Measurements from ENCODE around the gene CTH. TPM values are rescaled to one million over a fixed set of nuclear protein-coding genes. Genes with fewer than 3 reads are reported as not detected.

The CTH gene
- total and polyA plus RNA-seq, 2 of the 13 experiments (the other 11 are each of a cell fraction or from before 2014, with no cell fraction given) = 8.7 to 19.7 TPM

GRCh38 chr1:70486676-70487458 lies 75.8 kb downstream of the CTH start (continued):
- TF ChIP-seq NPAS2 (CRISPR knock-in tag; IDR thresholded peaks at IDR 0.05; ENCODE audit: borderline replicate concordance) (no peak), ZFP37 (CRISPR knock-in tag; IDR thresholded peaks at IDR 0.05; ENCODE audit: borderline replicate concordance) (no peak)

- no CpG with 5 or more reads among the region's 2 CpGs for WGBS (ENCODE audit: low lambda C conversion rate)
- FAIRE-seq (no peak), DNase-seq (ENCODE audit: low spot score) (no peak), ATAC-seq (peak; percentile 67)
- Histone ChIP-seq H3K36me3 (replicated peaks in 1 of 2; ENCODE audit: control insufficient read depth in 1 of 2, insufficient read depth in 2 of 2, low read length in 2 of 2) (no peaks in the 10 kb centered on the region), H3K4me2 (ENCODE audit: low read depth, low read length) (no peak overlapping the region), H3K9ac (ENCODE audit: insufficient read depth, low read depth, low read length) (no peak overlapping the region), H3K27ac (ENCODE audit: extremely low read length, insufficient read depth, low read length) (no peak overlapping the region), H3K4me3 (replicated peaks in 1 of 3; ENCODE audit: insufficient read depth in 1 of 3, low read depth in 2 of 3, low read length in 3 of 3) (no peak overlapping the region), H2AFZ (ENCODE audit: low read length) (no peak overlapping the region), H3K79me2 (ENCODE audit: insufficient read depth, low read length) (no peaks in the 10 kb centered on the region), H3K4me1 (ENCODE audit: insufficient read depth, low read length) (no peaks in the 10 kb centered on the region), H4K20me1 (ENCODE audit: insufficient read depth, low read length) (no peaks in the 10 kb centered on the region), H3K27me3 (ENCODE audit: control insufficient read depth in 1 of 2, insufficient read depth in 2 of 2, low read length in 2 of 2) (no peaks in the 10 kb centered on the region), H3K9me3 (ENCODE audit: low read length) (no peaks in the 10 kb centered on the region)
- TF ChIP-seq TRIM22 (IDR thresholded peaks at IDR 0.05) = no peak
- ChIA-PET POLR2A (no interaction called here), CTCF (ENCODE audit: low intra/inter-chr PET ratio, low total read pairs) (no interaction called here)
- in situ Hi-C loops (cut with HindIII; ENCODE audit: extremely low pct_ligation_motif_present, low pct_unique_long_range_greater_than_20kb) = loop anchor here (5.0 kb wide), 1 partner anchor 355 kb away; no protein-coding TSS in a partner anchor
- intact Hi-C loops (cut with micrococcal nuclease; ENCODE audit: unreplicated experiment) = loop anchor here (5.0 kb wide), 2 partner anchors 455 to 750 kb away; no protein-coding TSS in a partner anchor
- BruUV-seq (replicated peaks) = no TSS peak
Measured at GRCh38 chr1:70487459-70487815, 76.4 kb downstream of the CTH start.

Measured in HepG2 (cell line).